ENCODE measurements around the gene AJM1. TPM values are rescaled to one million over a fixed set of nuclear protein-coding genes. Genes with fewer than 3 reads are reported as not detected.
"Not testable (repeated sequence)": the region's sequence is repeated elsewhere in the genome, so short reads cannot be mapped to it uniquely, and the experiment has no call there.

Gene AJM1
- total RNA-seq, 2 experiments from 2014 or later, result 5.3 to 5.6 TPM

DNA sequence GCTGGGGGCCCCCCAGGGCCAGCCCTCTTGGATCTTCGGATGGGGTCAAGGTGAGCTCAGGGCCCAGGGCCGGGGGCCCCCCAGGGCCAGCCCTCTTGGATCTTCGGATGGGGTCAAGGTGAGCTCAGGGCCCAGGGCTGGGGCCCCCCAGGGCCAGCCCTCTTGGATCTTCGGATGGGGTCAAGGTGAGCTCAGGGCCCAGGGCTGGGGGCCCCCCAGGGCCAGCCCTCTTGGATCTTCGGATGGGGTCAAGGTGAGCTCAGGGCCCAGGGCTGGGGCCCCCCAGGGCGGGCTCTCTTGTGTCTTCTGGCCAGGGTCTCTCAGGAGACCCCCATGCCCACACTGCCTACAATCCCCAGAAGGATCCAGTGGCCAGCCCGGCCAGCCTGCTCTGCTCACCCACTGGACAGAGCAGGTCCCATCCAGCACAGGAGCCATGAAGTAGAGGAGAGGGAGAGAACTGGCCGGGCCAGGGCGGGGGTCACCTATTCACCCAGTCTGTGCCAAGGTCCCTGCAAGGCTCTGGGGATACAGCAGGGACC is 39.2 kb upstream of the AJM1 start:
- ChIA-PET CTCF (interaction anchor here (1.3 to 1.7 kb wide), 2 partner anchors 11 to 15 kb away, joined by 3 to 9 read pairs; no protein-coding TSS in a partner anchor), POLR2A (interaction anchor here (1.0 kb wide), 1 partner anchor 11 kb away, joined by 5 read pairs; no protein-coding TSS in a partner anchor)
- H3K9me3 Mint-ChIP-seq (ENCODE audit: insufficient read depth); H3K4me3 Mint-ChIP-seq; H3K36me3 Mint-ChIP-seq (ENCODE audit: low read depth); ATAC-seq; DNase-seq; H3K27ac Mint-ChIP-seq: not testable (repeated sequence)
- Mint-ChIP-seq H3K27me3 (ENCODE audit: low read depth) (peaks cover 15% of the 10 kb centered on the region), H3K4me1 (ENCODE audit: low read depth) (peaks cover 29% of the 10 kb centered on the region)

DNA sequence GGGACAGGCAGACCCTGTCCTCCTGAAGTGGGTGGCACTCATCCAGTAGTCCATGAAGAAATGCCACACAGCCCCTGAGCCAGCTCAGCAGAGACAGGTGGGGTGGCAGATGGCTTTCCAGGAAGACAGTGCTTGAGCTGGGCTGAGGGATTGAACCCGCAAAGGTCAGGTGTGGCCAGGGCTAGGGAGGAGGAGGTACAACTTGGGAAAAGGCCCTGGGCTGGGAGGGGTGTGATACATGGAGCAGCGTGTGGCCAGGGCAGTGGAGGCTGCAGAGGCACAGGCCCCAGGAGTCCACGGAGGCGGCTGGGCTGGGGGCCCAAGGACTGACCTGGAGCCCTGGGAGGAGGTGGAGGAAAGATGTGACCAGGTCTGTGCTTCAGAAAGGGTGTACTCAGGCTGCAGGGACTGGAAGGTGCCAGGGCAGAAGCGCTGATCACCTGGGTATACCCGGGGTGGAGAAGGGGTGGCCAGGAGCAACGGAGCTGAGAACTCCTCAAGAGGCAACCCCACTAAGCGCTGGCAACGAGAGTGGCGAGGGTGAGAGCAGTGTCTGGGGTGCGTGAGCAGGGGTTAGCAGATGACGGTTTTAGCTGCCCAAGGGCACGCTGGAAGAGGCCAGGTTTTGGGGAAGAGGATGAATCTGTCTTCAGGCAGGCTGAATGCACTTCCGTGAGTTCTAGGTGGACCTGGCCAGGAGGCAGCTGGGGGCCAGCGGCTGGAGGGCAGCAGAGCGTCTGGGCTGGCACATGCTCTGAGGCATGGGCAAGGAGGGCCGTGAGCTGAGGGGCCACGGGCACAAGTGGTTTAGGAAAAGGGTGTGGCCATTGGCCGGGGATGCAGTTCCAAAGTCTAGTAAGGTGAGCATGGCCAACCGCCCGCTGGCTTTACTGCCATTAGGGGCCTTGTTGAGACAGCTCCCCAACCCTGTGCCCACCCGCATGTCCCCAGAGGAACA is 38.4 kb upstream of the AJM1 start:
- ATAC-seq (no peak), DNase-seq (no peak)
- Mint-ChIP-seq H3K4me3 (no peak overlapping the region), H3K4me1 (ENCODE audit: low read depth) (peaks cover 30% of the 10 kb centered on the region), H3K9me3 (ENCODE audit: insufficient read depth) (no peaks in the 10 kb centered on the region), H3K36me3 (ENCODE audit: low read depth) (peaks cover 3% of the 10 kb centered on the region), H3K27me3 (ENCODE audit: low read depth) (peaks cover 15% of the 10 kb centered on the region), H3K27ac (no peak overlapping the region)
- ChIA-PET CTCF (interaction anchor here (1.5 to 1.7 kb wide), 2 partner anchors 11 to 39 kb away, joined by 4 to 9 read pairs; partner anchors contain the start of gene AJM1), POLR2A (interaction anchor here (1.0 kb wide), 1 partner anchor 12 kb away, joined by 5 read pairs; no protein-coding TSS in a partner anchor)

DNA sequence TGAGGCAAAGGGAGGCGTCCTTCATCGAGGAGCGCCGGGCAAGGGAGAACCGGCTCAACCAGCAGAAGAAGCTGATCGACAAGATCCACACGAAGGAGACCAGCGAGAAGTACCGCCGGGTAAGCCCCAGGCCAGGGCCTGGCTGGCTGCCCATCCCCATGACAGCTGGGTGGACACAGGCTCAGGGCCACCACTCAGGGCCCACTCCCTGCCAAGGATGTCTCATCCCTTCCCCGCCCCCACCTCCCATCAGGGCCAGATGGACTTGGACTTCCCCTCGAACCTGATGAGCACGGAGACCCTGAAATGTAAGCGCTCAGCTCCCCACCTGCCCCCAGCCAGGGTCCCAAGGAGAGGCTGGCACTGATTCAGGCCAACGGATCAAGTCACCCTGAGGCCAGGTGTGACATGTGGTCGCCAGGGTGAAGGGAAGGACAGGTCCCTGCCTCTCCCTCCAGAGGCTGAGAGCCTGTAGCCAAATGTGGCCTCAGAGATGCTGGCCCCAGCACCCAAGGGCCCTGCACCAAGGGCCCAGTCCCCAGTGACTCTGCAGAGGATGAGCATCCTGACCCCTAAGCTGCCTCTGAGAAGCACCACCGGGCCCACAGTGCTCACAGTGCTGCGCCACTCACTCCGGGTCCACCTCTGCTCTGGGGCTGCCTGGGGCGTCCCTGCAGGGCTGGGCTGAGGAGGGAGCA is 37.6 kb upstream of the AJM1 start:
- ChIA-PET CTCF (interaction anchor here (1.5 kb wide), 1 partner anchor 38 kb away, joined by 4 read pairs; the partner anchor contains the start of gene AJM1), POLR2A (no interaction called here)
- Mint-ChIP-seq H3K4me1 (ENCODE audit: low read depth) (peaks cover 33% of the 10 kb centered on the region), H3K27me3 (ENCODE audit: low read depth) (peaks cover 15% of the 10 kb centered on the region), H3K36me3 (ENCODE audit: low read depth) (peaks cover 6% of the 10 kb centered on the region), H3K9me3 (ENCODE audit: insufficient read depth) (no peaks in the 10 kb centered on the region), H3K4me3 (no peak overlapping the region), H3K27ac (no peak overlapping the region)
- DNase-seq (no peak), ATAC-seq (no peak)

DNA sequence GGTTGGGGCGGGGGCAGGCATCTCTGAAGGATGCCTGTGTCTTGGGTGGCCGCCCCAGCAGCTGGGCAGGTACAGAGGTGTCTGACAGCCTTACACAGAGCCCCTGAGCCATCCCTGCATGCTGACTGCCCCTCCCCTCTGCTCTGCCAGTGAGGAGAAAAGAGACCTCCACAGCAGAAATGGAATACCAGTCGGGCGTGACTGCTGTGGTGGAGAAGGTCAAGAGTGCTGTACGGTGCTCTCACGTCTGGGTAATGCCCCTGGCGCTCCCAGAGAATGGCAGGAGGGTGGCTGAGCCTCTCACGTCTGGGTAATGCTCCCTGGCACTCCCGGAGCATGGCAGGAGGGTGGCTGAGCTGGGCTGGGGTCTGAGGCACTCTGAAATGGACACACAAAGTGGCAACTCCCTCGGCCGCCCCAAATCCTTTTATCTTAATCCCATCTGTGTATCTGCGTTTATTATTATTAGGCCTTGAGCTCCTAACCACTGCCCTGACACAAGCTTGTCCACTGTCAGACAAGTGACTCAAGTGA is 37.0 kb upstream of the AJM1 start:
- H3K4me3 Mint-ChIP-seq, result no peak overlapping the region
- POLR2A ChIA-PET, result interaction anchor here (1.6 kb wide), 1 partner anchor 43 kb away, joined by 3 read pairs; no protein-coding TSS in a partner anchor

DNA sequence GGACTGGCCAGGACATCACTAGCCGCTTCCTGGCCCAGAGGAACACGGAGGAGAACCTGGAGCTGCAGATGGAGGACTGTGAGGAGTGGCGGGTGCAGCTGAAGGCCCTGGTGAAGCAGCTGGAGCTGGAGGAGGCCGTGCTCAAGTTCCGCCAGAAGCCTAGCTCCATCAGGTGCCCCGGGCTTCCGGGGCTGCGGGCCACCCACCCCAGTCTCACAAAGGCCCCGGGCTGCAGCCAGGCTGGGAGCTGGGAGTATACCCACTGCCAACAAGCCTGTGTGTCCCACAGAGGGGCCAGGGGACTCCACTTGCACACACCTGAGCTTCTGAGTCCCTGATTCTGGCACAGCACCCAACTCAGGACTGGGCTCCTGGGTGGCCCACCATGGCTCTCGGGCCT is 36.2 kb upstream of the AJM1 start:
- POLR2A ChIA-PET, result interaction anchor here (1.0 to 1.6 kb wide), 4 partner anchors 42 to 281 kb away, joined by 3 read pairs; partner anchors contain the start of genes MAN1B1 and TRAF2
- ATAC-seq, result no peak

More for the DNA sequence above, 37.0 kb upstream of the AJM1 start:
- Mint-ChIP-seq H3K4me1 (ENCODE audit: low read depth) (peaks cover 37% of the 10 kb centered on the region), H3K27ac (no peak overlapping the region), H3K27me3 (ENCODE audit: low read depth) (peaks cover 14% of the 10 kb centered on the region), H3K36me3 (ENCODE audit: low read depth) (peaks cover 11% of the 10 kb centered on the region), H3K9me3 (ENCODE audit: insufficient read depth) (no peaks in the 10 kb centered on the region)
- DNase-seq, result no peak
- no peak for ATAC-seq
- CTCF ChIA-PET, result interaction anchor here (0.9 to 4.4 kb wide), 3 partner anchors 14 to 37 kb away, joined by 3 to 29 read pairs (median 23); partner anchors contain the start of genes AJM1 and TMEM141

DNA sequence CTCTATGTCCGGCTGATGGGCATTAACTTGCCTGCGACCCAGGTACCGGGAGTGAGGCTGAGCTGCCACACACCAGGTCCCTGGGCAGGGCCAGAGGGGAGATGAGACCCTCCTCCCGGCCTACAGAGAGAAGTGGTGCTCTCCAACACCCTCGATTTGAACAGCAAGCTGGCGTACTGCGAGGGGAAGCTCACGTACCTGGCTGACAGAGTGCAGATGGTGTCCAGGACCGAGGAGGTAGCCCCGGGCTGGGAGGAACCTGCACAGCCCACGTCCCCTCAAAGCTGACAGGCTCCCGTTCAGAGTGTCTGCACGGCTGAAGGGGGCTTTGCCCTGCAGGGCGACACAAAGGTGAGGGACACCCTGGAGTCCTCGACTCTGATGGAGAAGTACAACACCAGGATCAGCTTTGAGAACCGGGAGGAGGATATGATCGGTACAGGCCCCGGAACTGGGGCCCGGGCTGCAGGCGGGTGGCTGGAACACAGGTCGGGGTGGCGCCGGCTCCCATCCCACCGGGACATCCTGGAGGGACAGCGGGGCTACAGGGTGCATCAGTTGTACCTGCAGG is 35.6 kb upstream of the AJM1 start:
- Mint-ChIP-seq H3K27ac (peak overlapping the region; percentile 84), H3K4me1 (ENCODE audit: low read depth) (peaks cover 30% of the 10 kb centered on the region), H3K9me3 (ENCODE audit: insufficient read depth) (no peaks in the 10 kb centered on the region), H3K27me3 (ENCODE audit: low read depth) (peaks cover 6% of the 10 kb centered on the region), H3K36me3 (ENCODE audit: low read depth) (peaks cover 15% of the 10 kb centered on the region), H3K4me3 (peak overlapping the region; percentile 85)
- no peak for DNase-seq
- POLR2A ChIA-PET, result interaction anchor here (0.6 to 1.8 kb wide), 10 partner anchors 9 to 444 kb away, joined by 3 to 8 read pairs (median 3); partner anchors contain the start of genes MAN1B1, TPRN and TRAF2
- ATAC-seq, result no peak
- CTCF ChIA-PET, result interaction anchor here (0.9 to 4.4 kb wide), 7 partner anchors 9 to 141 kb away, joined by 3 to 29 read pairs (median 7); partner anchors contain the start of genes AJM1 and TMEM141

More for the DNA sequence above, 36.2 kb upstream of the AJM1 start:
- Mint-ChIP-seq H3K4me1 (ENCODE audit: low read depth) (peaks cover 33% of the 10 kb centered on the region), H3K27me3 (ENCODE audit: low read depth) (peaks cover 8% of the 10 kb centered on the region), H3K4me3 (peak overlapping the region; percentile 85), H3K36me3 (ENCODE audit: low read depth) (peaks cover 15% of the 10 kb centered on the region), H3K9me3 (ENCODE audit: insufficient read depth) (no peaks in the 10 kb centered on the region), H3K27ac (no peak overlapping the region)
- CTCF ChIA-PET, result interaction anchor here (0.9 to 4.4 kb wide), 4 partner anchors 10 to 36 kb away, joined by 3 to 29 read pairs (median 15); partner anchors contain the start of genes AJM1 and TMEM141
- no peak for DNase-seq

DNA sequence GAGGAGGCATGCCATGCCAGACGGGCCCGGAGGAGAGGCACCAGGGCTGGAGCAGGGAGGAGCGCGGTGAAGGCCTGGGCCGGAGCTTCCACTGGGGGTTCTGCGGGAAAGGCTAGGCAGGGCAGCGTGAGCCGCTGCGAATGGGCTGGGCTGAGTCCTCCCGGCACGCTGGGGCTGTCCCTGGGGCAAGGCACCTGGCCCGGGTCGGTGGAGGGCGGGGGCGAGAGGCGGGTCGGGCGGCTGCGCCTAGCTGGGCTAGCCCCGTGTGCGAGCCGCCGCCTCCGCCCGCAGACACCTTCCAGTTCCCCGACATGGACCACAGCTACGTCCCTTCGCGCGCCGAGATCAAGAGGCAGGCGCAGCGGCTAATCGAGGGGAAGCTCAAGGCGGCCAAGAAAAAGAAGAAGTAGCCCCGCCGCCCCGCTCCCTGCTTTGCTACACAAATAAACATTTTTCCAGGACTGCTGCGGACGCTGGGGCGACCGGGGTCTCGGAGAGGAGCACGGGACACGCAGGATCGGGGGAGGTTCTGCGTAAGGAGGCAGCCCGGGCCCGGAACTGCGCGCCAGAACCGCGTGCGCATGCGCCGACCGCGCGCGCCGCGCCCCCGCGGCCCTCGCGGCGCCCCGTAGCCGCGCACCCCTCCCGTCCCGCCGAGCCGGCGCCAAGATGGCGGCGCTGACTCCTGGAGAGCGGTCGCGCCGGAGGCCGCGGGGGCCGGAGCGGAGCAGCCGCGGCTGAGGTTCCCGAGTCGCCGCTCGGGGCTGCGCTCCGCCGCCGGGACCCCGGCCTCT is 34.8 kb upstream of the AJM1 start, which contains the start of gene RABL6:
RABL6 (plus strand) TSS at position 668 of the 794 bp plus-strand sequence. CDS start 249 bp downstream, outside the sequence.
- peak; percentile 89 for ATAC-seq
- Mint-ChIP-seq H3K36me3 (ENCODE audit: low read depth) (peaks cover 15% of the 10 kb centered on the region), H3K27me3 (ENCODE audit: low read depth) (no peaks in the 10 kb centered on the region), H3K27ac (peak within 1 kb of the TSS; percentile 84), H3K9me3 (ENCODE audit: insufficient read depth) (no peaks in the 10 kb centered on the region), H3K4me1 (ENCODE audit: low read depth) (peaks cover 36% of the 10 kb centered on the region), H3K4me3 (peak within 1 kb of the TSS; percentile 85)
- CTCF ChIA-PET, result interaction anchor here (0.9 to 4.4 kb wide), 7 partner anchors 9 to 210 kb away, joined by 3 to 29 read pairs (median 7); partner anchors contain the start of genes AJM1 and TMEM141
- peak; percentile 82 for DNase-seq
- POLR2A ChIA-PET, result interaction anchor here (0.6 to 1.8 kb wide), 11 partner anchors 8 to 445 kb away, joined by 3 to 8 read pairs (median 3); partner anchors contain the start of genes TPRN, TRAF2 and TUBB4B

DNA sequence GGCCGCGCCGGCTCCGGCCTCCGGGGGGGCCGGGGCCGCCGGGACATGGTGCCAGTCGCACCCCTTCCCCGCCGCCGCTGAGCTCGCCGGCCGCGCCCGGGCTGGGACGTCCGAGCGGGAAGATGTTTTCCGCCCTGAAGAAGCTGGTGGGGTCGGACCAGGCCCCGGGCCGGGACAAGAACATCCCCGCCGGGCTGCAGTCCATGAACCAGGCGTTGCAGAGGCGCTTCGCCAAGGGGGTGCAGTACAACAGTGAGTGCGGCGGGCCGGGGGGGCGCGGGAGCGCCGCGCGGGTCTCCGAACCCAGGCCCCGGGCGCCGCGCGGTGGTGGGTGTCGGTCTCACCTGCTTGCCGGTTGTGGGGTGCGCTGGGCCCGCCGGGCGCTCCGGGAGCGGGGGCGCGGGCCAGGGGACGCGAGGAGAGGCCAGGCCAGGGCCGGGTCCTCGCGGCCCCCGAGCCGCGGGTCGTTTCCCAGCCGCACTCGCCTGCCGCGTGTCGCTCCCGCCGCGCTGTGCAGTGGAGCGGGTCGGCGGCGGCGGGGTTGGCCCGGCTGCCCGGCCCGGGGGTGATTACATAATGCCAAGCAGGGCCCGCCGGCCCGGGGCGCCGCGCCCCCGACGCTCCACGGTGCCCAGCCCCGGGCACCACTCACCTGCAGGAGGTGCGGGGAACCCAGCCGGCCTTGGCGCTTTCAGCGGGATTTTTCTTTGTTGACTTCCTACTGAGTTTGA is 34.0 kb upstream of the AJM1 start:
- CTCF ChIA-PET, result interaction anchor here (0.9 to 4.4 kb wide), 7 partner anchors 8 to 260 kb away, joined by 3 to 29 read pairs (median 7); partner anchors contain the start of genes AJM1 and TMEM141
- peak; percentile 47 for ATAC-seq
- peak overlapping the region; percentile 78 for H3K4me3 Mint-ChIP-seq
- H3K27me3 Mint-ChIP-seq (ENCODE audit: low read depth), result no peaks in the 10 kb centered on the region
- POLR2A ChIA-PET, result interaction anchor here (0.6 to 1.8 kb wide), 8 partner anchors 7 to 433 kb away, joined by 3 to 8 read pairs (median 3); partner anchors contain the start of gene TUBB4B
- peaks cover 22% of the 10 kb centered on the region for H3K36me3 Mint-ChIP-seq (ENCODE audit: low read depth)
- DNase-seq, result peak; percentile 52
- H3K4me1 Mint-ChIP-seq (ENCODE audit: low read depth), result peaks cover 43% of the 10 kb centered on the region
- H3K9me3 Mint-ChIP-seq (ENCODE audit: insufficient read depth), result no peaks in the 10 kb centered on the region
- H3K27ac Mint-ChIP-seq, result peak overlapping the region; percentile 75

DNA sequence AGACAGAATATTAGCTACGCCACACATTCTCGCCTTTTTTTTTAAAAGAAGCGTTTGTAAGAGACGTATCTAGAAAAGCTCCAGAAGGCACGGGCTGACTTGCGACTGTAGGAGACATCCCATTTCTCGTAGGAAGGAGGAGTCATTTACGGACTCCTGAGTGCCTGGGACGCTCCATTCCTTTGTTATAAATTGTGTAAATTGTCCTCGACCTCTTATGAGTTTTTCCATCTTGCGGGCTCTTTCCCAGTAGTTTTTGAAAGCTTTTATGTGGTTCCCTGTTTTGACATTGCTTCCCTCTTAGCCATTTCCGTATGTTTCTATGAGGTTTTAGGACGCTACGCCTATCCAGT is 33.5 kb upstream of the AJM1 start:
- Mint-ChIP-seq H3K9me3 (ENCODE audit: insufficient read depth) (no peaks in the 10 kb centered on the region), H3K4me1 (ENCODE audit: low read depth) (peaks cover 49% of the 10 kb centered on the region), H3K27ac (peak overlapping the region; percentile 15), H3K36me3 (ENCODE audit: low read depth) (peaks cover 28% of the 10 kb centered on the region), H3K4me3 (peak overlapping the region; percentile 72), H3K27me3 (ENCODE audit: low read depth) (no peaks in the 10 kb centered on the region)
- ChIA-PET POLR2A (interaction anchor here (0.7 to 1.3 kb wide), 3 partner anchors 35 to 126 kb away, joined by 3 read pairs; no protein-coding TSS in a partner anchor), CTCF (interaction anchor here (0.9 to 4.4 kb wide), 4 partner anchors 17 to 259 kb away, joined by 3 to 29 read pairs (median 6); partner anchors contain the start of gene TMEM141)
- no peak for DNase-seq
- no peak for ATAC-seq
